HG03457 (cell line): Measurements from ENCODE around the gene PITRM1.

ENCODE experiments used
- ATAC-seq: cut with Tn5 transposase; IDR thresholded peaks from one replicate; pipeline ENCODE4 v1.9.1; 2021; ENCODE audit warnings: moderate number of reproducible peaks; ENCODE audit not compliant: unreplicated experiment

PITRM1 gene

GRCh38 chr10:3103646-3104045 lies 68.9 kb downstream of the PITRM1 start:
- ATAC-seq = no peak

GRCh38 chr10:3102720-3103427 lies 69.7 kb downstream of the PITRM1 start:
- ATAC-seq = no peak

- no peak for ATAC-seq
Measured at GRCh38 chr10:3100856-3101640, 71.5 kb downstream of the PITRM1 start.

- no peak for ATAC-seq
Measured at GRCh38 chr10:3100093-3100792, 72.3 kb downstream of the PITRM1 start.

- ATAC-seq = no peak
Measured at GRCh38 chr10:3099291-3100092, 73.1 kb downstream of the PITRM1 start.

GRCh38 chr10:3098689-3099088 lies 73.9 kb downstream of the PITRM1 start:
- ATAC-seq = no peak

- no peak for ATAC-seq
Measured at GRCh38 chr10:3097160-3097559, 75.4 kb downstream of the PITRM1 start.

- no peak for ATAC-seq
Measured at GRCh38 chr10:3096149-3096548, 76.4 kb downstream of the PITRM1 start.

GRCh38 chr10:3095373-3096139 lies 77.0 kb downstream of the PITRM1 start:
- ATAC-seq = peak; percentile 56

GRCh38 chr10:3094609-3095036 lies 78.0 kb downstream of the PITRM1 start:
- no peak for ATAC-seq

- ATAC-seq = no peak
Measured at GRCh38 chr10:3093996-3094395, 78.6 kb downstream of the PITRM1 start.

GRCh38 chr10:3091921-3092320 lies 80.7 kb downstream of the PITRM1 start:
- ATAC-seq = no peak

- ATAC-seq = no peak
Measured at GRCh38 chr10:3090914-3091787, 81.4 kb downstream of the PITRM1 start.

- ATAC-seq = no peak
Measured at GRCh38 chr10:3090388-3090787, 82.2 kb downstream of the PITRM1 start.
